MV-4-11 (cell line): Measurements from ENCODE around the gene UGT1A6.
"Not testable (repeated sequence)": the region's sequence is repeated elsewhere in the genome, so short reads cannot be mapped to it uniquely, and the experiment has no call there.

Experiments used
- DNase-seq: peaks from one replicate; lab custom pipeline; 2025; lab: John Stamatoyannopoulos, UW

Gene UGT1A6

DNA sequence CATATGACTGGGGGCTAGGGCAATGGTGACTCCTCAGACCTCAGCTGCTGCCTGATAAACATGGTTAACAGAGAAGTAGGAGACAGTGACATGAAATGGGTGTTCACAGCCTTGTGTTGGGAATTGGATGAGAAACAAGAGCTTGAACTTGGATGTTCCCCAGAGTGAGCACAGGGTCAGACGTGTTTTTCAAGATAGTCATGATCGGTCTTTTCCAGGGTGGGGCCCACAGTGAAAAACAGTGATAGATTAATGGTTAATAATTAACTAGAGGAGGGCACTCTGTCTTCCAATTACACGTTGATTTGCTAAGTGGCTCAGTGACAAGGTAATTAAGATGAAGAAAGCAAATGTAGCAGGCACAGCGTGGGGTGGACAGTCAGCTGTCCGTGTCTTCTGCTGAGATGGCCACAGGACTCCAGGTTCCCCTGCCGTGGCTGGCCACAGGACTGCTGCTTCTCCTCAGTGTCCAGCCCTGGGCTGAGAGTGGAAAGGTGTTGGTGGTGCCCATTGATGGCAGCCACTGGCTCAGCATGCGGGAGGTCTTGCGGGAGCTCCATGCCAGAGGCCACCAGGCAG is 36.1 kb downstream of the UGT1A6 start, which contains the start of gene UGT1A3:
UGT1A3 (plus strand) TSS at position 320 of the 579 bp plus-strand sequence; CDS start at position 405, 85 bp downstream.
- DNase-seq: no peak

GRCh38 chr2:233736868-233737653 is 44.4 kb downstream of the UGT1A6 start:
- not testable (repeated sequence) for DNase-seq

DNA sequence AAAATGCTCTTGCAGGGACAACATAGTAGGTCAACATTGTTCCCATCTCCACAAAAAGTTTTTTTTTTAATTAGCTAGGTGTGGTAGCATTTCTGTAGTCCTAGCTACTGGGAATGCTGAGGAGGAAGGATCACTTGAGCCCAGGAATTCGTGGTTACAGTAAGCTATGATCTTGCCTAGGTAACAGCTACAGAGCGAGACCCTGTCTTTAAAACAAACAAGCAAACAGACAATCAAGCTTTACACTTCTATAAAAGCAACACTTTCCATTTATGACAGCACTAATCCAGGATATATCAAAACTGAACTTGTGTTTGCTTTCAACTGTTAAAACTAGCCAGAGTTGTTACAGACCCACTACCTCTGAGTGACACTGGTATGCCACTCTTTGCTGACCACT is 48.2 kb downstream of the UGT1A6 start:
- no peak for DNase-seq

DNA sequence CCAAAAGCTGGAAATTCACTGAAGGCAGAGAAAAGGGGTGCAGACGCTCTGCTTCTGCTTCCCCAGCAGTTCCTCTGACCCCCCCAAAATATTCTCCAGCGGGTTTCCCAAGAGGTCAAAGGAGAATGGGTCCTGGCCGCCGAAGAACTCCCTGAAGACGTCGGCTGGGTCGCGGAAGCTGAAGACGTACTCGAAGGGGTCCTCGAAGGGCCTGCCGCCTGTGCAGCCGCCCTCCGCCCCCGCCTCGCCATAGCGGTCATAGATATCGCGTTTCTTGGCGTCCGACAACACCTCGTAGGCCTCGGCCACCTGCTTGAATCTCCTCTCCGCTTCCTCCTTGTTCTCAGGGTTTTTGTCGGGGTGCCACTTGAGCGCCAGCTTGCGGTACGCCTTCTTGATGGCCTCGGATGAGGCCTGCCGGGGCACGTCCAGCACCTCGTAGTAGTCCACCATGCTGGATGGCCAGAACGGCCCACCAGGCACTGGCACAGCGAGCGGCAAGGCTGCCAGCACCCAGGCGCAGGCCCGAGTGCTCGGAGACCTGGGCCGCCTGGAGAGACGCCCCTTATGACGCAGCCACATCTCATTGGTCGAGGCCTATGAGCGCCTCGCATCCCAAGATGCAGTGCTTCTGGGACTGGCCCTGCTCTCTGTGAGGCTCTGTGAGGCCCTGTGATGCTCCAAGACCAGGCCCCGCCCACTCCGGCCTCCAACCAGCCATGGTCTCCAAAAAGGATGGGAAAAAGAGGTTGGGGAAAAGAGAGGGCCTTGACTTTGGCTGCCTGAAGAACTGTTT is 51.0 kb downstream of the UGT1A6 start:
- no peak for DNase-seq

DNA sequence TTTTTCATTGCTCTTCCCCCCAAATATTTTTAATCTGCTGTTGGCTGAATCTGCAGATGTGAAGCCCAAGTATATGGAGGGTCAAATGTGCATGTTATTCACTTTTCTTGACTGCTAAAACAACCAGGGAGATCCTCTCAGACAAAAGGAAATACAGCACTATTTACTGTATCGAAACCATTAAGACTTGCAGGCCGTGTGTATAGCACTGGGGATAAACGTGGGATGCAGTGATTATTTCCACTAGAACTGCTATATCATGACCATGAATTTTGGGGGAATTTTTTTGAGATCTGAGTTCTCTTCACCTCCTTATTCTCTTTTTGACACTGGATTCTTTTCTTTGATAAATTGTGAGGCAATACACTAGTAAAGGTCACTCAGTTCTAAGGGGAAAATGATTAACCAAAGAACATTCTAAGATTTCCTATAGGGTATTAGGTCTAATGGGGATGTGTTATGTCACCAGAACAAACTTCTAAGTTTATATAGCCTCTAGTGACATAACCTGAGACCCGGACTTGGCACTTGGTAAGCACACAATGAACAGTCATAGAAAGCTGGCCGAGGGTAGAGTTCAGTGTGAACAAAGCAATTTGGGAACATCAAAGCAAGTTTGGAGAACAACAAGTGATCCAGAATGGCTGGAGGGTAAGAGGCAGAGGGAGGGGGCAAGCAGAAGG is 52.5 kb downstream of the UGT1A6 start:
- DNase-seq: no peak

DNA sequence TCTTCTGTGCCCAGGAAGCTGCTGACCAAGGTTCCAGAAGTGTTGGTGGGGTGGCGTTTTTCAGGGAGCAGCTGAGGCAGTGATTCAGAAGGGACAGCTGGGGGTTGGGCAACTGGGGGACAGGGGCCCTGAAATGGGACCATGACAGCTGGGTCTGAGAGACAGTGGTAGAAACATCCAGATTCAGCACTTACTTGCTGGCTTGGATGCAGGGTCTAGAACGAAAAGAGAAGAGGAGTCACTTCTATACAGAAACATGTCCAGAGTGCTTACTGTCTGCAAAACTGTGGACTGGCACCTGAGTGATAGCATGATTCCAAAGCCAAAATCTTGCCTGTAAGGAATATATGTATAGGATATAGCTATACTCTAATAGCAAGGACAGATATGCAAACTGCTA is 53.1 kb downstream of the UGT1A6 start:
- DNase-seq: not testable (repeated sequence)

GRCh38 chr2:233746475-233747282 is 54.0 kb downstream of the UGT1A6 start:
- no peak for DNase-seq

GRCh38 chr2:233747283-233747544 is 54.5 kb downstream of the UGT1A6 start:
- no peak for DNase-seq

DNA sequence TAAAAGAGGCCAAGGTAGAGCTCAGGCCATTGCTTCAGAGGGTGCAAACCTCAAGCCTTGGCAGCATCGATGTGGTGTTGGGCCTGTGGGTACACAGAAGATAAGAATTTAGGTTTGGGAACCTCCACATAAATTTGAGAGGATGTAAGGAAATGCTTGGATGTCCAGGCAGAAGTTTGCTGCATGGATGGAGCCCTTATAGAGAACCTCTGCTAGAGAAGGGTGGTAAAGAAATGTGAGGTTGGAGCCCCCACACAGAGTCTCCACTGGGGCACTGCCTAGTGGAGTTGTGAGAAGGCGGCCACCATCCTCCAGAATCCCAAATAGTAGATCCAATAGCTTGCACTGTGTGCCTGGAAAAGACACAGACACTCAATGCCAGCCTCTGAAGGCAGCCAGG is 58.0 kb downstream of the UGT1A6 start:
- not testable (repeated sequence) for DNase-seq

- DNase-seq: not testable (repeated sequence)
Observed at GRCh38 chr2:233751212-233752009, 58.7 kb downstream of the UGT1A6 start.

GRCh38 chr2:233754872-233755611 is 62.4 kb downstream of the UGT1A6 start:
- DNase-seq: no peak

- DNase-seq: no peak
Observed at GRCh38 chr2:233756429-233757081, 63.9 kb downstream of the UGT1A6 start.

- no peak for DNase-seq
Observed at GRCh38 chr2:233758141-233758540, 65.5 kb downstream of the UGT1A6 start.

DNA sequence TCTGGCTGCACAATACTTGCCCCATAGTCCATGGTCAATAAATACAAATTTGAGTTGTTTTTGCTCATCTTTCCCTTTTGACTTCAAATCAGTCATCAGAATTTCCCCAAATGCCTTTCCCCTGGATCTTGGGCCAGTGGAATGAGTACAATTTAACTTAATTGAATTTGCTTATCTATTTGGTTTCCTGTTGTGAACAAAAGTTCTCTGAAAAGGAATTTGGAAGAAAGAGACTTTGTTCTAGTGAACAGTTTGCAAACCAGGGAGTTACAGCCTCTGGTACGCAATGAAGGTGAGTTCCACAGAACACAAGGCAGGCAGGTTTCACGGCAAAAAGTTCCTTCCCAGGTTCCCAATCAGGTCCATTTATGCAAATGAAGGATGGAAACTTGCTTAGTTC is 66.2 kb downstream of the UGT1A6 start:
- DNase-seq: no peak

GRCh38 chr2:233760043-233760442 is 67.4 kb downstream of the UGT1A6 start, which contains the start of gene UGT1A1:
TSS of gene UGT1A1 (plus strand) at chr2:233760270. CDS start at chr2:233760288, 18 bp downstream.
- no peak for DNase-seq

- no peak for DNase-seq
Observed at GRCh38 chr2:233761040-233761769, 68.5 kb downstream of the UGT1A6 start.

DNA sequence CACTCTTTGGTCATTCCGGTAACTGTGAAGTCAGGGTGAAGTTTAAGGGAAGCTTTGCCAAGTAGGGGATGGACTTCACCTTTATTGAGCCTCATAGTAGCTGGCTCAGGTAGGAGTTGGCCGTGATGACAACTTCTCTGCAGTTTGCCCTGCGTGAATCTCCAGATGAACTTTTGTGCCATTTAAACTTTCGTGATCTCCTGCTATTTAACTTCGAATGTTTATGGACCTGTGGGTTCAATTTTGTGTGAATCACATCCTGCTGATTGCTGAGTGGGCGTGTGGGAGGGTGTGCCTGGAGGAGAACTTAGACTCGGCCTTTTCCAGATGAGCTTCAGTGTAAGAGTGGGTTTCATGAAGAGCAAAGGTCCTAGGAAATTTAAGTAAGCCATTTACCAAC is 71.6 kb downstream of the UGT1A6 start:
- DNase-seq: no peak

- no peak for DNase-seq
Observed at GRCh38 chr2:233764761-233765160, 72.1 kb downstream of the UGT1A6 start.

- DNase-seq: no peak
Observed at GRCh38 chr2:233766416-233766815, 73.7 kb downstream of the UGT1A6 start.
